ENCODE data around the gene HEBP1. TPM values are rescaled to one million over a fixed set of nuclear protein-coding genes. Genes with fewer than 3 reads are reported as not detected.

The HEBP1 gene
- total and polyA plus RNA-seq, 2 donors, result 22.0 to 68.5 TPM

DNA sequence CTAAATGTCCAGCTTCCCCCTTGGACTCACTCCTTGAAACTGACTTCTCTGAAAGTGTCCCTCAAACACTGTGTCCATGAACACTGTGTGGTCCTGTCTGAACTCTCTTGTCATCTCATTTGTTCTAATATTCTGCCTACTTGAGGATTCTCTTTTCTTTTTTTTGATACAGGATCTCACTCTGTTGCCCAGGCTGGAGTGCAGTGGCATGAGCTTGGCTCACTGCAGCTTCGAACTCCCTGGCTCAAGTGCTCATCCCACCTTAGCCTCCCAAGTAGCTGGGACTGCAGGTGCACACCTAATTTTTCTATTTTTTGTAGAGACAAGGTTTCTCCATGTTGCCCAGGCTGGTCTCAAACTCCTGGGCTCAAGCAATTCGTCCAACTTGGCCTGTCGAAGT is 4.9 kb upstream of the HEBP1 start:
- H3K4me3 ChIP-seq (ENCODE audit: low read depth, low read length), result no peak overlapping the region
- 93% methylated on average over 3 of the region's 3 CpGs for WGBS

DNA sequence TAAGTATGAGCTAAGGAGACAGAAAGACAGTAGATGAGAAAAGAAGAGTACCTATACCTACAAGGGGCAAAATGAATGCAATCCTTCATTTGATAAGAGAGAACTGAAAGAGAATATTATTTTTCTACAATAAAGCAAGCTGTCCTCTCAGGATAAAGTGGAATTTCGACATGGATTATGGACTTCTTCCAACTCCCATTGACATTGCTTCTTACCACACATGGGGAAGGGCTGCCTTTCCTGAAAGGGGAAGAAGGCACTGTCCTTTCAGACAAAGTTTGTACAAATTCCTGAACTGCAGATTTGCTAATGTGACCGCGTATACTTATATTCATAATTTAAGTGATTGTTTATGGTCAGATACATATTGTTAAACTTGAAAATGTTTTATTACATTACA is 4.3 kb upstream of the HEBP1 start:
- no peak overlapping the region for H3K4me3 ChIP-seq (ENCODE audit: low read depth, low read length)
- H3K36me3 ChIP-seq (ENCODE audit: insufficient read depth), result no peaks in the 10 kb centered on the region
- no peak overlapping the region for H3K27ac ChIP-seq (ENCODE audit: low read depth)
- no peaks in the 10 kb centered on the region for H3K4me1 ChIP-seq (ENCODE audit: insufficient read depth)
- WGBS, result 85% methylated on average over 3 of the region's 3 CpGs
- no peak for DNase-seq (ENCODE audit: extremely low spot score)

More for the DNA sequence above, 4.9 kb upstream of the HEBP1 start:
- Histone ChIP-seq H3K27ac (ENCODE audit: low read depth) (no peak overlapping the region), H3K4me1 (ENCODE audit: insufficient read depth) (no peaks in the 10 kb centered on the region), H3K36me3 (ENCODE audit: insufficient read depth) (no peaks in the 10 kb centered on the region)
- no peak for DNase-seq (ENCODE audit: extremely low spot score)

DNA sequence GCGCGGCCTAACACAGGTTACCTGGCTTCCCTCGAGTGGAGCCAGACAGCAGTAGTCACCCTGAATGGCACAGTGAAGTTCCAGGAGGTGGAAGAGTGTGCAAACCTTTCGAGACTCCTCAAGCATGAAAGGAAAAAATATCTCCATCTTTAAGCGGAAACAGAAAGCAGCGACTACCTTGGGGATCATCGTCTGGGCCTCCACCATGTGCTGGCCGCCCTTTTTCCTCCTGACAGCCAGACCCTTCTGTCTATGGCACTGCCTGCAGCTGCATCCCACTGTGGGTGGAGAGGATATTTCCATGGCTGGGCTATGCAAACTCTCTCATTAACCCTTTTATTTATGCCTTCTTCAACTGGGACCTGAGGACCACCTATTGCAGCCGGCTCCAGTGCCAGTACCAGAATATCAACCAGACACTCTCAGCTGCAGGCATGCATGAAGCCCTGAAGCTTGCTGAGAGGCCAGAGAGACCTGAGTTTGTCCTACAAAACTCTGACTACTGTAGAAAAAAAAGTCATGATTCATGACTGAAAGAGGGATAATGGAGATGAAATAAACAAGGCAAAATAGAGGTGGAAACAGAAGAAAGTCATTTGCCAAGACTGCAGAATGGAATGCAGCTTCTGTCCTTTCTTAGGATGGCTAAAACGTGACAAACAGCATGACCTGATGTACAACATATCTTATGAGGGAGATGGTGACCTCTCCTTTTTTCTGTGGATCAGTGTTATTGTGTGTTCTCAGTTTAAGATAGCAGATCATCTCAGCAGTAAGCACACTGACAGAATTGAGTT is 2.4 kb upstream of the HEBP1 start:
- DNase-seq (ENCODE audit: extremely low spot score), result no peak
- no peak overlapping the region for H3K4me3 ChIP-seq (ENCODE audit: low read depth, low read length)
- no peaks in the 10 kb centered on the region for H3K36me3 ChIP-seq (ENCODE audit: insufficient read depth)
- no peak overlapping the region for H3K27ac ChIP-seq (ENCODE audit: low read depth)
- H3K4me1 ChIP-seq (ENCODE audit: insufficient read depth), result peaks cover 4% of the 10 kb centered on the region
- WGBS, result 96% methylated on average over 10 of the region's 10 CpGs

DNA sequence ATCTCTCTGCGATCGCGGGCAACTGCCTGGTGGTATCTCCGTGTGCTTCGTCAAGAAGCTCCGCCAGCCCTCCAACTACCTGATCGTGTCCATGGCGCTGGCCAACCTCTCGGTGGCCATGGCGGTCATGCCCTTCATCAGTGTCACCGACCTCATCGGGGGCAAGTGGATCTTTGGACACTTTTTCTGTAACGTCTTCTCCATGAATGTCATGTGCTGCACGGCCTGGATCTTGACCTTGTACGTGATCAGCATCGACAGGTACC is 1.6 kb upstream of the HEBP1 start:
- no peak for DNase-seq (ENCODE audit: extremely low spot score)
- WGBS, result 47% methylated on average over 16 of the region's 16 CpGs
- Histone ChIP-seq H3K27ac (ENCODE audit: low read depth) (peak overlapping the region; percentile 90), H3K4me1 (ENCODE audit: insufficient read depth) (peaks cover 4% of the 10 kb centered on the region), H3K36me3 (ENCODE audit: insufficient read depth) (no peaks in the 10 kb centered on the region), H3K4me3 (ENCODE audit: low read depth, low read length) (peak overlapping the region; percentile 68)

DNA sequence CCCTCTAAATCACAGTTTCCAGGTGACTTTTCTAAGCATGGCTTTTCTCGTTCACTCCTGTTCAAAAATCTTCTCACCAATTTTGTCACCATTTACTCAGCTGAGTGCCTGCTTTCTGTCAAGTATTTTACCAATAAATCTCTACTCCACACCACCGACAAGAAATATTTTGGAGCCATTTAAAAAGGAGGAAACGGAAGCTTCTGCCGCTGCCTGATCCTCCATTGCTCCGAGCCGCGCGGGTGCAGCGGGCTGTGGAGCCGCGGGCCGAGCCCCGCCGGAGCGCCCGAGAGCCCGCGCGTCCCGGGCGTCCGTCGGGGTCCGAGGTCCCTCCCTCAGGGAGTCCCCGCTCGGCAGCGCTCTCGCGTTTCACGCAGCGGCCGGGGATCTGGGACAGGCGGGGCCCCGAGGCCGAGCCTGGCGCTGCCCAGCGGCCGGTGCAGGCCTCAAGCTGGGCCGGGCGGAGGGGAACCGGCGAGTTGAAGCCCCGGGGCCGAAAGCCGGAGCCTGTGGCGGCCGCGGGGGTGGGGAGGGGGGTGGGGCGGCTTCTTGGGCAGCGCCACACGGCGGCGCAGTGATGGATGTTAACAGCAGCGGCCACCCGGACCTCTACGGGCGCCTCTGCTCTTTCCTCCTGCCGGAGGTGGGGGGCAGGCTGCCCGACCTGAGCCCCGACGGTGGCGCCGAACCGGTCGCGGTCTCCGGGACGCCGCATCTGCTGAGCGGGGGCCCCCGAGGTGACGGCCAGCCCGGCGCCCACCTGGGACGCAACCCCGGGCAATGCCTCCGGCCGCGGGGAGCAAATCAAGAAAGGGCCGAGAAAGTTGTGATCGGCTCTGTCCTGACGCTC is 1.1 kb upstream of the HEBP1 start:
- H3K4me3 ChIP-seq (ENCODE audit: low read depth, low read length), result peak overlapping the region; percentile 68
- no peaks in the 10 kb centered on the region for H3K36me3 ChIP-seq (ENCODE audit: insufficient read depth)
- no peak for DNase-seq (ENCODE audit: extremely low spot score)
- under 1% methylated on average over 82 of the region's 82 CpGs for WGBS
- H3K27ac ChIP-seq (ENCODE audit: low read depth), result peak overlapping the region; percentile 90
- peaks cover 4% of the 10 kb centered on the region for H3K4me1 ChIP-seq (ENCODE audit: insufficient read depth)

DNA sequence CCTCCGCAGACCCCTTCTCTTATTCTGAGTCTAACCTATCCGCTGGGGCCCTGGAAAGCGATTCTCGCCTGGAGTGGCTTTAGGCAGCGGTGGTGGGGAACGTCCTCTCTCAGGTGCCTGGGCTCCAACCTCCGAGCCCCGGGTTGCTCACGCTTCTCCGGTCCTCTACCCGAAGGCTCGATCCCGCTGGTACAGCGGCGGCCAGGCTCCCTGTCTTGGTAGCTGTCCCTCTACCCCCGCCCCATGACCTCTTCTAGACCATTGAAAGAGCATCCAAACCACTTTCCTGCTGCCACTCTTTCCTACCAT is 505 bp upstream of the HEBP1 start:
- Histone ChIP-seq H3K4me1 (ENCODE audit: insufficient read depth) (peaks cover 4% of the 10 kb centered on the region), H3K4me3 (ENCODE audit: low read depth, low read length) (peak overlapping the region; percentile 68), H3K27ac (ENCODE audit: low read depth) (peak overlapping the region; percentile 90), H3K36me3 (ENCODE audit: insufficient read depth) (no peaks in the 10 kb centered on the region)
- whole genome bisulfite sequencing, result under 1% methylated on average over 16 of the region's 16 CpGs
- DNase-seq (ENCODE audit: extremely low spot score), result no peak

DNA sequence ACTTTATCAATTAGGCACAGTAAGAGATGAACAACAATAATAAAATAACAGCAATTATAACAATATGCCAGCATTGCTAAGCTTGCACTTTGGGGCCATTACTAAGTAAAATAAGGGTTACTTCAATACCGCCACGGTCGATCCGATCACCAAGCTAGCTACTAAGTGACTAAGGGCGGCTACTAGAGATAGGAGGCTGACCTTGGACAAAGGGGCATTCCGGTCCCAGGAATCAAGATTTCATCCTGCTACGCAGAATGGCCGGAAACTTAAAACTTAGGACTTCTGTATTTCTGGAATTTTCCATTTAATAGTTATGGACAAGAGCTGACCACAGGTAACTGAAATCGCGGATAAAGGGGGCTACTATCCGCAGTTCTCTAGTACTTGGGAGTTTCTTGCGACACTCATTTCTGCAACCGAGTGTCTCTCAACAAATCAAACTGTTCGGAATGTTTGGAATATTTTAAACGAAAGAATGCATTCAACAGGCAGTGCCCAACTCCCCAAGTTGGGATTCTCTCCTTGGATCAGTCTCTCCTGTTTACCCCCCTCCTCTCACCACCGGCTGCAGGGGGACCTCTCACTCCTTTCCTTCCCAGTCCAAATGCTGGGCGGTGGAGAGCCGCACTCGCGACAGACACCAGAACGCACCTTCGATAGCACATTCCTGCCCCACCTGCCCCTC is 650 bp downstream of the HEBP1 start:
- DNase-seq (ENCODE audit: extremely low spot score), result no peak

DNA sequence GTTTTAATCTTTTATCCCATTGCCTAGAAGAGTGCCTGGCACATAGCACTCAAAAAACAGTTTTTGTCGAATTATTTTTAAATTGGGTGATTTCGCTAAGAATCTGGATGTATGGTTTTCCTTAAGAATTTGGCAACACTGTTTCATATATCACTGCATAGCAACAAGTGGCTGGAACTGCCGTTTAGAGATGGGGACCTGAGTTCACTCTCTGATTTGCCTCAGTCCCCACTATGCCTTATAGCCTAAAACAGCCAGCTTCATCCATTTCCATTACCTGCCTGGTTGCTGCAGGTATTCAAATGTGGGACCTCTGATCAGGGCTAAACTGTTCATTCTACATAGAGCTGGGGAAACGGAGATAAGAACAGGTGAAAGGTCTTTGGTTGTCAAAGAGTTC is 1.8 kb downstream of the HEBP1 start:
- peaks cover 4% of the 10 kb centered on the region for H3K4me1 ChIP-seq (ENCODE audit: insufficient read depth)
- no peak overlapping the region for H3K4me3 ChIP-seq (ENCODE audit: low read depth, low read length)

More for the DNA sequence above, 650 bp downstream of the HEBP1 start:
- Histone ChIP-seq H3K4me1 (ENCODE audit: insufficient read depth) (peaks cover 4% of the 10 kb centered on the region), H3K4me3 (ENCODE audit: low read depth, low read length) (peak overlapping the region; percentile 75), H3K27ac (ENCODE audit: low read depth) (no peak overlapping the region), H3K36me3 (ENCODE audit: insufficient read depth) (no peaks in the 10 kb centered on the region)
- 29% methylated on average over 22 of the region's 22 CpGs for WGBS

DNA sequence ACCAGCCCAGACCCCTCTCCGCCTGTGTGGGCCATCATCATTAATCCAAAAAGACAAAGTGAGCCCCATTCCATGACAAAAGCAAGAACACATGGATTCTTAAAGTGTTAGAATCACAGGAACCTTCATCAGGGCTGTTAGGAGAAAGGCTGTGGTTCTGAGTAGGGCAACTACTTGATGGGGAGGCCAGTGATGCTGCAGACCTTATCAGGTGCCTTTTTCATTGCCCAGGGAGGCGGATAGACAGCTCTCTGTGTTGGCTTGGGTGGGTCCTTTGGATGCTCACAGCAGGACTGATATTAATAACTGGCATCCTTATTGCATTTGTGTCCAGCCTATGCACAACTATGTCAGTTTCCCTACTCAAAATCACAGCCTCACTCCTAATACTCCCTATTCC is 2.3 kb downstream of the HEBP1 start:
- 65% methylated on average over 2 of the region's 2 CpGs for WGBS

More for the DNA sequence above, 1.8 kb downstream of the HEBP1 start:
- Histone ChIP-seq H3K36me3 (ENCODE audit: insufficient read depth) (no peaks in the 10 kb centered on the region), H3K27ac (ENCODE audit: low read depth) (no peak overlapping the region)
- WGBS, result 89% methylated on average over 4 of the region's 4 CpGs
- no peak for DNase-seq (ENCODE audit: extremely low spot score)

DNA sequence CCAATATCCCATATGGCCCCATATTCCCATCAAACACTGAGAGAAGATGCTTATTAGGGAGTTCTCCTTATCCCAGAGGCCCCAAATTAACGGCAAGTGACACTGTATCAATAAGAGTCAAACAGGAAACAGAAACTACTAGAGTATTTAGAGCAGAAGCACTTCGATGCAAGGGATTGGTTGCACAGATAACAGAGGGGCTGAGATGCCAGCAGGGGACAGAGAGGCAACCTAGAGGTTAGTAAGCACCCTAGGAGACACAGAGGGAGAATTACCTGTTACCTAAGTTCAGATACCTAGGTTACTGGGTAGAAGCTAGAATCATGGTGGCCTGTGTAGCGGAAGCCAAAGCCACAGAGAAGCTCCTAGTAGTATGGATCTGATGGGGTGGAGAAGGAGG is 2.9 kb downstream of the HEBP1 start:
- no peak for DNase-seq (ENCODE audit: extremely low spot score)
- whole genome bisulfite sequencing, result 61% methylated on average over 3 of the region's 3 CpGs
- Histone ChIP-seq H3K27ac (ENCODE audit: low read depth) (no peak overlapping the region), H3K36me3 (ENCODE audit: insufficient read depth) (no peaks in the 10 kb centered on the region), H3K4me1 (ENCODE audit: insufficient read depth) (peaks cover 4% of the 10 kb centered on the region), H3K4me3 (ENCODE audit: low read depth, low read length) (no peak overlapping the region)

More for the DNA sequence above, 2.3 kb downstream of the HEBP1 start:
- Histone ChIP-seq H3K27ac (ENCODE audit: low read depth) (no peak overlapping the region), H3K4me1 (ENCODE audit: insufficient read depth) (peaks cover 4% of the 10 kb centered on the region), H3K4me3 (ENCODE audit: low read depth, low read length) (no peak overlapping the region), H3K36me3 (ENCODE audit: insufficient read depth) (no peaks in the 10 kb centered on the region)
- no peak for DNase-seq (ENCODE audit: extremely low spot score)

DNA sequence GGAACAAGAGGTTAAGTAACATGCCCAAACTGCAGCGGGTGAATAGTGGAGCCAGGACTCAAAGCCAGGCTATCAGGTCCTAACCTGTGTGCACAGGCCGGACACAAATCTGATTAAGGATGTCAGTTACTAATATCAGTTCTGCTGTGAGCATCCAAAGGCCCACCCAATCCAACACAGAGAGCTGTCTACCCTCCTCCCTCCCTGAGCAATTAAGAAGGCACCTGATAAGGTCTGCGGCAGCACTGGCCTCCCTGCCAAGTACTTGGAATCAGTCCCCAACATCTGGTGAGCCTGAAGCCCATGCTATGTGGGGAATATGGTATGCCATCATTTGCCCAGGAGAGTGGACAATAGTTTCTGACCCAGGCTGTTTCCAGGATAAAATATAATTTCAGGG is 3.9 kb downstream of the HEBP1 start:
- Histone ChIP-seq H3K27ac (ENCODE audit: low read depth) (no peak overlapping the region), H3K4me1 (ENCODE audit: insufficient read depth) (peaks cover 4% of the 10 kb centered on the region), H3K36me3 (ENCODE audit: insufficient read depth) (no peaks in the 10 kb centered on the region), H3K4me3 (ENCODE audit: low read depth, low read length) (no peak overlapping the region)
- DNase-seq (ENCODE audit: extremely low spot score), result no peak
- 69% methylated on average over 3 of the region's 3 CpGs for WGBS

DNA sequence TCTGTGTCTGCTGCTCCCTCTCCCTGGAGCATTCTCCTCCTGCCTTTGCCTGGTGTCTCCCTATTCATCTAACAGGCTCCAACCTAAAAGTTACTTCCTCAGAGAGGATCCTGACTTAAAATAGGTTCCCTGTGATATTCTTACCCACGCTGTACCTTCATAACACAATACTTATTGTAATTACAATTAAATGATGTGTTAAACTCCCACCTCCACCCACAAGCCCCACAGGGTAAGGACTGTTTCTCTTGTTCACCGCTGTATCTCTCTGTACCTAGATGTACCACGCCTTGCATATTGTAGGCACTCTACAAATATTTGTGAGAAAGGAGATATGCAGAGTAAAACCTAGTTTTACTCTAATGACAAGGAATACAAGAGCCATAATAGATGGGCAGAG is 5.0 kb downstream of the HEBP1 start:
- H3K4me1 ChIP-seq (ENCODE audit: insufficient read depth), result peaks cover 4% of the 10 kb centered on the region
- H3K36me3 ChIP-seq (ENCODE audit: insufficient read depth), result no peaks in the 10 kb centered on the region
- H3K4me3 ChIP-seq (ENCODE audit: low read depth, low read length), result no peak overlapping the region
- 95% methylated on average over 3 of the region's 3 CpGs for WGBS
- DNase-seq (ENCODE audit: extremely low spot score), result no peak
- H3K27ac ChIP-seq (ENCODE audit: low read depth), result no peak overlapping the region

DNA sequence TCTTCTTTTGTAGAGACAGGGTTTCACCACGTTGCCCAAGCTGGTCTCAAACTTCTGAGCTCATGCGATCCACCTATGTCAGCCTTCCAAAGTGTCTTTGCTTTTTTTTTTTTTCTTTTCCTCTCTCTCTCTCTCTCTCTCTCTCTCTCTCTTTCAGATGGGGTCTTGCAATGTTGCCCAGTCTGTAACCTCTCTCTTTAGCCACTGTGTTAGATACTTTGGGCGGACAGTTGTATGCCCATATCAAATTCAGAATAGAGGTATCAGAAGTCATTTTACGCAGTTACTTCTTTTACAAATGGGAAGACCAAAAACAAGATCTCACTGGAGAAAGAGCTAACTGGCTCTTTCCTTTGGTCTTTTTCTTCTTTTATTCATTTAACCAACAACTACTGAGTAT is 6.7 kb downstream of the HEBP1 start:
- H3K4me3 ChIP-seq (ENCODE audit: low read depth, low read length), result no peak overlapping the region

More for the DNA sequence above, 6.7 kb downstream of the HEBP1 start:
- H3K27ac ChIP-seq (ENCODE audit: low read depth), result no peak overlapping the region
- peaks cover 6% of the 10 kb centered on the region for H3K36me3 ChIP-seq (ENCODE audit: insufficient read depth)
- no peak for DNase-seq (ENCODE audit: extremely low spot score)
- WGBS, result 98% methylated on average over 4 of the region's 4 CpGs
- H3K4me1 ChIP-seq (ENCODE audit: insufficient read depth), result peaks cover 1% of the 10 kb centered on the region

Measured in urinary bladder (tissue), 4 donors.